Kidney (tissue), 14 donors: Measurements from ENCODE around the gene PDLIM7. TPM values are rescaled to one million over a fixed set of nuclear protein-coding genes. Genes with fewer than 3 reads are reported as not detected.

Experiments
- DNase-seq, 5 donors: peaks; one replicate each; pipeline ENCODE4 v3.0.0-alpha.2; 2013 to 2020
- FAIRE-seq: peaks from 2 replicates; lab custom pipeline; 2012; peaks lifted over from hg19 to GRCh38; lab: Jason Lieb, UNC
- H3K27ac ChIP-seq, 2 donors: one replicate each; pipeline ENCODE4 v1.7.0; 2013; ENCODE audit warnings: low read depth in 2 of 2, low read length in 2 of 2, inconsistent platforms in 1 of 2
- H3K27me3 ChIP-seq: one replicate; pipeline ENCODE4 v1.7.1; 2013; ENCODE audit warnings: low read length, inconsistent platforms; ENCODE audit not compliant: control insufficient read depth, insufficient read depth
- H3K36me3 ChIP-seq, 3 donors: one replicate each; pipeline versions ENCODE4 v1.7.0 to v1.7.1; 2013; ENCODE audit warnings: low read length in 3 of 3, control low read depth in 1 of 3, inconsistent platforms in 1 of 3; ENCODE audit not compliant: insufficient read depth in 3 of 3, control insufficient read depth in 2 of 3
- H3K4me1 ChIP-seq, 3 donors: one replicate each; pipeline versions ENCODE4 v1.7.0 to v1.7.1; 2013; ENCODE audit warnings: low read length in 3 of 3, inconsistent platforms in 1 of 3, low read depth in 1 of 3; ENCODE audit not compliant: control insufficient read depth in 2 of 3, insufficient read depth in 2 of 3
- H3K4me3 ChIP-seq, 3 donors: one replicate each; pipeline versions ENCODE4 v1.7.0 to v1.8.1; 2013; ENCODE audit warnings: low read length in 3 of 3, control low read depth in 1 of 3, inconsistent platforms in 1 of 3
- H3K9ac ChIP-seq, 3 donors: one replicate each; pipeline versions ENCODE4 v1.7.0 to v1.7.1; 2013; ENCODE audit warnings: low read length in 3 of 3, control low read depth in 1 of 3, inconsistent platforms in 1 of 3
- H3K9me3 ChIP-seq, 3 donors: one replicate each; pipeline versions ENCODE4 v1.7.0 to v1.7.1; 2013; ENCODE audit warnings: low read length in 3 of 3, control low read depth in 1 of 3, inconsistent platforms in 1 of 3; ENCODE audit not compliant: control insufficient read depth in 2 of 3, insufficient read depth in 1 of 3
- intact Hi-C: fragments of 100-400 bp; cut with DNase I; formaldehyde crosslinking; loops from one replicate; pipeline ENCODE4 v1.11.1; 2022
- polyA plus RNA-seq: library from polyadenylated mRNA; stranded (reverse); fragments of 350-450 nt; fragmentation: Illumina TruSeq; extraction: RNeasy Lipid Tissue Mini Kit (QIAGEN cat#74804); gene quantifications from one replicate; pipeline ENCODE4 v1.2.3, GENCODE V29; 2014; ENCODE audit warnings: low read depth, low replicate concordance; ENCODE audit not compliant: insufficient read depth
- total RNA-seq: library from RNA; stranded (reverse); fragmentation: NEBNext Ultra II Directional; extraction: Animal tissue kit (Norgen Biotek cat#: 25700); gene quantifications from one replicate; pipeline ENCODE4 v1.2.1, GENCODE V29; 2021
- TF ChIP-seq, protein P1 (sequence below): IDR thresholded peaks from 3 replicates; pipeline ENCODE4 v1.5.1; 2012; ENCODE audit warnings: mild to moderate bottlenecking, moderate library complexity, borderline replicate concordance; ENCODE audit not compliant: insufficient read depth; ENCODE audit errors: extremely low read depth
- donor health status: control.
- donor health status: control.
- donor health status: control.
- donor health status: control.
- donor health status: control.
- donor health status: DM: yes; HTN: yes; CAD: no.
- donor health status: Normal renal cell carcinoma (clear cell type).

PDLIM7 gene
- total and polyA plus RNA-seq, 2 donors from 2014 or later, result 46.4 to 89.7 TPM

DNA sequence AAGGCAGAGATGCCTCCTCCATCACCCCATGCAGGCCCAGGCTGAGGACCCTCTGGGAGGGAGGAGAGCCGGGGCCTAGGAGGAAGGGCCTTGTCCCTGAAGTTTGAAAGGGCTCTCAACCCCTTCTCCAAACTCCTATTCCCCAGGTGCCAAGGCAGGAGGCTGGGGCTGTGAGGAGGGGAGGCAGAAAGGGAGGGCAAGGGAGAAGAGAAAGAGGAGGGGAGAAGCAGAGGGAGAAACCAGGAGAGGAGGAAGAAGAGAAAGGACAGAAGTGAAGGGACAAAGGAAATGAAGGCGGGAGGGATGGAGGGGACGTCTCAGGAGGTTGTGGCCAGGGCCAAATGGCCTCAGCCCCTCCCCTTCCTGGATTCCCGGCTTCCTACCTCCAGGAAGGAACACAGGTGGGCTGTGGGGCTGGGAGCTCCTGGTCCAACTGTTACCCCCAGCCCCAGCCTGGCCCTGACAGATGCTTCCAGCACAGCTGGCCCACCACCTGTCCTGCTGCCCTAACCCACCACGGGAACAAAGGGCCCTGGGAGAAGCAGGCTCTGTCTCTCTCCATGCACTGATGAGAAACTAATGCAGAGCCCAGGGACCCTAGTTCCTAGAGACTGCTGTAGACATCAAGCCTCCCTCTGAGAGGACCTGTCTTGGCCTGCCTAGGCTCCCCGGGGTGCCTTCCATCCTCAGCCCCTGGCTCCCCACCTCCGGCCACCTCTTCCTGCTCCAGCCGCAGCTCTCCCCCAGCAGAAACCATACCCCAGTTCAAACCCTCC is 27.5 kb downstream of the PDLIM7 start:
- intact Hi-C loops, result no loop called here
- DNase-seq (no peak), FAIRE-seq (no peak)
- H3K9me3 ChIP-seq, result no peaks in the 10 kb centered on the region
- TF ChIP-seq, protein P1, sequence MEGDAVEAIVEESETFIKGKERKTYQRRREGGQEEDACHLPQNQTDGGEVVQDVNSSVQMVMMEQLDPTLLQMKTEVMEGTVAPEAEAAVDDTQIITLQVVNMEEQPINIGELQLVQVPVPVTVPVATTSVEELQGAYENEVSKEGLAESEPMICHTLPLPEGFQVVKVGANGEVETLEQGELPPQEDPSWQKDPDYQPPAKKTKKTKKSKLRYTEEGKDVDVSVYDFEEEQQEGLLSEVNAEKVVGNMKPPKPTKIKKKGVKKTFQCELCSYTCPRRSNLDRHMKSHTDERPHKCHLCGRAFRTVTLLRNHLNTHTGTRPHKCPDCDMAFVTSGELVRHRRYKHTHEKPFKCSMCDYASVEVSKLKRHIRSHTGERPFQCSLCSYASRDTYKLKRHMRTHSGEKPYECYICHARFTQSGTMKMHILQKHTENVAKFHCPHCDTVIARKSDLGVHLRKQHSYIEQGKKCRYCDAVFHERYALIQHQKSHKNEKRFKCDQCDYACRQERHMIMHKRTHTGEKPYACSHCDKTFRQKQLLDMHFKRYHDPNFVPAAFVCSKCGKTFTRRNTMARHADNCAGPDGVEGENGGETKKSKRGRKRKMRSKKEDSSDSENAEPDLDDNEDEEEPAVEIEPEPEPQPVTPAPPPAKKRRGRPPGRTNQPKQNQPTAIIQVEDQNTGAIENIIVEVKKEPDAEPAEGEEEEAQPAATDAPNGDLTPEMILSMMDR, result no peak
- no peak overlapping the region for H3K4me3 ChIP-seq
- H3K36me3 ChIP-seq, result peaks cover 0 to 9% (median 8%) of the 10 kb centered on the region in 3 donors
- peaks cover 0 to 19% (median 0%) of the 10 kb centered on the region in 3 donors for H3K4me1 ChIP-seq
- no peak overlapping the region for H3K9ac ChIP-seq
- no peak overlapping the region for H3K27ac ChIP-seq
- H3K27me3 ChIP-seq, result no peaks in the 10 kb centered on the region

DNA sequence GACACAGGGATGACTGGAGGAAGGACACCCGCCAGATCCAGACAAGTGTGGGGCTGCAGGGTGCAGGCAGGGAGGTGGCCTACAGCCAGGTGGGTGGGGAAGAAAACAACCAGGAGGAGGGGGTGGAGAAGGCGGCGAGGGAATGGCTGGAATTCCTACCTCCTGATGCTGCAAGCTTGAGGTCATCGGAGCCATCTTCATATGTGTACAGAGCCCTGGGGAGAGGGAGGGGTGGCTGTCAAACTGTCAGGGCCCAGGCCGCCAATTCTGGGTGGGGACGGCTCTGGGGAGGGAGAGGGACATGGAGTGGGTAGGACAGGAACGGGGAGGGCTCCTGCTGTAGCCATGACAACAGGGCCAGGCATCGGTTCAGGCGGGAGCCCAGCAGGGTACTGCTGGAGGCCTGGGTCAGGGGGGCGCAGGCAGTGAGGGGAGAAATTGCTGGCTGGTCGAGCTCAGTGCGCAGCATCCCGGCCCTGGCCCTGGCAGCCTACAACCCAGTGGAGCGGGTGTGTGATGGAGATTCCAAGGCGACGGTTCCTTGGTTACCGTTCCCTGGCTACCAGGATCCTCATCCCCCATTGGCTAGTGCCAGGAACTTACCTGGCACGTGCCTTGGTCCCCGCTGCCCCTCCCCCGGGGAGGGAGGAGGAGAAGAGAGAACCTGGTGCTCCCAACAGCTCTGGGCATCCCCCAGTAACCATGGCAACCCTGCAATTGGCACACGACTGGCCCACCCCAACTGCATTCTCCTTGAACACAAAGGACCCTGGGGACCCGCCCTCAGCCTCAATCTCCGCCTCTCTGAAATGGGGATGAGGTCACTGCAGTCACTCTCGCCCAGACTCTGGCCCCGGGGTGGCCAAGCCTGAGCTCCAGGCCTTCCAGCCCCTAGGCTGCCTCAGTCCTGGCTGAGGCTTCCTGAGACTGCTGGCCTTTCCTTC is 28.4 kb downstream of the PDLIM7 start:
- no peak for FAIRE-seq

DNA sequence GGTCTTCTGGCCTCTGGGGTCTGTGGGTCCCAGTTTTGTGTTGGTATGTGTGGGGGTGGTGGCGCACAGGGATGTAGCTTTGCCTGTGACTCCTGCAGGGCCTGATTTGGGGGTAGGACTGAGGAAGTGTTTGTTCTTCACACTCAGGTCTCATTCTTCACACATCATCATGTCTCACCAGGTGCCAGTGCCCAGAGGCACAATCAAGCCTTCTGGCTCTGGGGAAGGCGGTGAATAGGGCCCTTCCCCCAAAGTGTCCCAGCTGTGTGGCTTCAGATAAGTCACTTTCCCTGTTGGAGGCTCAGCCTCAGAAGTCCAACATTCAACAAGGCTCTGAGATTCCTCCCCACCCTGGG is 29.1 kb downstream of the PDLIM7 start:
- no peak overlapping the region for H3K4me3 ChIP-seq

More for the DNA sequence above, 28.4 kb downstream of the PDLIM7 start:
- Histone ChIP-seq H3K36me3 (peaks cover 0 to 9% (median 8%) of the 10 kb centered on the region in 3 donors), H3K9me3 (no peaks in the 10 kb centered on the region), H3K4me3 (no peak overlapping the region), H3K9ac (no peak overlapping the region), H3K4me1 (peaks cover 0 to 19% (median 0%) of the 10 kb centered on the region in 3 donors), H3K27me3 (no peaks in the 10 kb centered on the region), H3K27ac (no peak overlapping the region)
- intact Hi-C loops, result no loop called here
- no peak for DNase-seq
- TF ChIP-seq, protein P1, result no peak

More for the DNA sequence above, 29.1 kb downstream of the PDLIM7 start:
- Histone ChIP-seq H3K27ac (no peak overlapping the region), H3K27me3 (no peaks in the 10 kb centered on the region), H3K36me3 (peaks cover 0 to 9% (median 8%) of the 10 kb centered on the region in 3 donors), H3K9me3 (no peaks in the 10 kb centered on the region), H3K9ac (no peak overlapping the region), H3K4me1 (peaks cover 0 to 19% (median 0%) of the 10 kb centered on the region in 3 donors)
- DNase-seq (no peak), FAIRE-seq (no peak)
- intact Hi-C loops, result no loop called here
- TF ChIP-seq, protein P1, result no peak
